AG04449 (cell line): Measurements from ENCODE around the gene CLTC.
"Not testable (repeated sequence)": the region's sequence is repeated elsewhere in the genome, so short reads cannot be mapped to it uniquely, and the experiment has no call there.

Source experiments
- CTCF ChIA-PET: fragments of 350-600 bp; formaldehyde crosslinking; extraction: SDS; loops from one replicate; lab custom pipeline; 2021; ENCODE audit warnings: antibody characterized with exemption; lab: Yijun Ruan, JAX
- POLR2A ChIA-PET: fragments of 400-600, 350-600 bp; formaldehyde crosslinking; extraction: SDS; loops from one replicate; lab custom pipeline; 2020; ENCODE audit warnings: antibody characterized with exemption, inconsistent platforms; lab: Yijun Ruan, JAX
- DNase-seq: peaks from one replicate; pipeline ENCODE4 v3.0.0-alpha.2; 2010; ENCODE audit warnings: low read depth, low spot score
- H3K4me3 ChIP-seq: 2 replicates; pipeline ENCODE4 v1.5.1; 2011; ENCODE audit warnings: low read depth, mild to moderate bottlenecking, control low read depth, low read length
- CTCF ChIP-seq: IDR thresholded peaks from one replicate; pipeline ENCODE4 v1.5.1; 2011; ENCODE audit warnings: mild to moderate bottlenecking, moderate library complexity, low read length, control low read depth, inconsistent platforms; ENCODE audit not compliant: insufficient read depth; ENCODE audit errors: missing control alignments

CLTC gene

DNA sequence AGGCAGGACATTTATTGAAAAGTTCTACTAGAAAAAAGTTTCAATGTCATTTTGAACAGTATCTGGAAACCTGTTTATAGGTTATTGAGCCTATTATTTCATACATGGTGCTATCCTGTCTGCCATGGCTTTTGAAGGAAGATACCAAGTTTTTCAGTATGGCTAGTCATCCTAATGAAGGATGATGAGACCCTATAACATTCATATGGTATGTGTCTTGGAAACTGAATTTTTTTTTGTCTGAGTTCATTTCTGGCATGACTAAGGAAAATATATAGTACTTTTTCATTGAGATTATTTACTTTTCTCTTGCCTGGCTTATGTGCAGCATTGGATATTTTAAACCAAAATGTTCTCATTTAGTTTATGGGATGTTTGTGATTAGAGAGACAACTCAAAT, 30.2 kb downstream of the CLTC start:
- no peak for TF ChIP-seq CTCF
- ChIA-PET CTCF (no interaction called here), POLR2A (no interaction called here)
- no peak overlapping the region for H3K4me3 ChIP-seq
- DNase-seq = no peak

DNA sequence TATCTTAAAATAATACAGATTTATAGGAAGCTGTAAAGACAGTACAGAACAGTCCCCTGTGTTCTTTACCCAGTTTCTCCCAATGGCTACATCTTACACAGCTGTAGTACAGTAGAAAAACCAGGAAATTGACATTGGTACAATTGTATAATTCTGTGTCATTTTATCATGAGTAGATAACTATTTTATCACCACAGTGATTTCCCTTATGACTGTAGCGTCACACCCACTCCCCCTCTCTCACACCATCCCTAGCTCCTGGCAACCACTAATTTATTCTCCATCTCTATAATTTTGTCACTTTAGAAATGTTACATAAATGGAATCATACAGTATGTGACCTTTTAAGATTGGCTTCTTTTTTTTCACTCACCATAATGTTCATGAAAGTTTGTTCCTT, 30.9 kb downstream of the CLTC start:
- POLR2A ChIA-PET = no interaction called here
- DNase-seq = no peak
- CTCF ChIA-PET = no interaction called here
- H3K4me3 ChIP-seq = no peak overlapping the region
- TF ChIP-seq CTCF = no peak

- DNase-seq = no peak
- no peak for TF ChIP-seq CTCF
- ChIA-PET POLR2A (no interaction called here), CTCF (interaction anchor here (0.9 to 1.1 kb wide), 2 partner anchors 10 to 22 kb away, joined by 3 to 4 read pairs; no protein-coding TSS in a partner anchor)
- no peak overlapping the region for H3K4me3 ChIP-seq
These were observed 31.7 kb downstream of the CLTC start for GRCh38 chr17:59651346-59651745.

DNA sequence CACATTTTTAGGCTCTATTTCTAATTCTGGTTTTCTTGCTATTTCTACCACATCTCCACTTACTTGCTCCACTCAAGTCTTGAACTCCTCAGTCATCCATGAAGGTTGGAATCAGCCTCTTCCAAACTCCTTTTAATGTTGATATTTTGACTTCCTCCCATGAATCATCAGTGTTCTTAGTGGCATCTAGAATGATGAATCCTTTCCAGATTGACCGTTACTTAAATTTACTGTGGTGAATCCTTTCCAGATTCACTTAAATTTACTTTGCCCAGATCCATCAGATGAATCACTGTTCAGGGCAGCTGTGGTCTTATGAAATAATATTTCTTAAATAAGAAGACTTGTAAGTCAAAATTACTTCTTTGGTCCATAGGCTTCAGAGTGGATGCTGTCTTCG, 32.4 kb downstream of the CLTC start:
- ChIA-PET CTCF (interaction anchor here (0.9 to 1.1 kb wide), 2 partner anchors 9 to 21 kb away, joined by 3 to 4 read pairs; no protein-coding TSS in a partner anchor), POLR2A (interaction anchor here (1.4 kb wide), 1 partner anchor 33 kb away, joined by 3 read pairs; the partner anchor contains the start of gene CLTC)
- TF ChIP-seq CTCF = no peak
- no peak overlapping the region for H3K4me3 ChIP-seq
- peak; percentile 37 for DNase-seq

DNA sequence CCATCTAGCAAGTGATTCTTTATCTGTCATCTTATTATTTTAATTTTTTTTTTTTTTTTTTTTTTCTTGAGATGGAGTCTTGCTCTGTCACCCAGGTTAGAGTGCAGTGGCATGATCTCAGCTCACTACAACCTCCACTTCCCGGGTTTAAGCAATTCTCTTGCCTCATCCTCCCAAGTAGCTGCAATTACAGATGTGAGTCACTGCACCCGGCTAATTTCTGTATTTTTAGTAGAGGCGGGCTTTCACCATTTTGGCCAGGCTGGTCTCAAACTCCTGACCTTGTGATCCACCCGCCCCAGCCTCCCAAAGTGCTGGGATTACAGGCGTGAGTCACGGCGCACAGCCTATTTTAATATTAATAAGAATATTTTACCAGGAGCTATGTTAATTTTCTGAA, 36.9 kb downstream of the CLTC start:
- CTCF ChIA-PET = interaction anchor here (1.7 kb wide), 1 partner anchor 135 kb away, joined by 4 read pairs; no protein-coding TSS in a partner anchor
- POLR2A ChIA-PET = interaction anchor here (0.8 kb wide), 1 partner anchor 37 kb away, joined by 5 read pairs; the partner anchor contains the start of gene CLTC
- not testable (repeated sequence) for DNase-seq, H3K4me3 ChIP-seq

GRCh38 chr17:59666235-59666634, 46.5 kb downstream of the CLTC start:
- ChIA-PET POLR2A (no interaction called here), CTCF (no interaction called here)
- H3K4me3 ChIP-seq = no peak overlapping the region
- no peak for DNase-seq
- no peak for TF ChIP-seq CTCF

- peak; percentile 83 for DNase-seq
- no peak overlapping the region for H3K4me3 ChIP-seq
- POLR2A ChIA-PET = interaction anchor here (2.1 kb wide), 1 partner anchor 49 kb away, joined by 9 read pairs; the partner anchor contains the start of gene CLTC
- no peak for TF ChIP-seq CTCF
- CTCF ChIA-PET = interaction anchor here (1.1 kb wide), 1 partner anchor 10 kb away, joined by 4 read pairs; no protein-coding TSS in a partner anchor
These were observed 49.1 kb downstream of the CLTC start for GRCh38 chr17:59668816-59669215.
